Fibroblast of villous mesenchyme (primary cell): ENCODE data around the gene ENTPD6. TPM values are rescaled to one million over a fixed set of nuclear protein-coding genes. Genes with fewer than 3 reads are reported as not detected.

ENCODE experiments used
- DNase-seq: peaks from one replicate; pipeline ENCODE4 v3.0.0-alpha.2; 2010; ENCODE audit warnings: low read depth
- H3K4me3 ChIP-seq: 2 replicates; pipeline ENCODE4 v1.5.1; 2011; ENCODE audit warnings: low read depth, mild to moderate bottlenecking, low read length
- CTCF ChIP-seq: IDR thresholded peaks from 2 replicates; pipeline ENCODE4 v1.5.1; 2012; ENCODE audit warnings: low read depth, mild to moderate bottlenecking, low read length; ENCODE audit not compliant: insufficient read depth
- total RNA-seq: library from RNA; depleted of rRNA; stranded (reverse); fragments of >200 nt; gene quantifications from 2 replicates; pipeline ENCODE4 v1.2.3, GENCODE V29; 2012

The ENTPD6 gene
- total RNA-seq, 1 donor: 38.4 TPM

- TF ChIP-seq CTCF: no peak
- no peak overlapping the region for H3K4me3 ChIP-seq
- DNase-seq: no peak
Measured at GRCh38 chr20:25209400-25209799, 13.9 kb downstream of the ENTPD6 start.

GRCh38 chr20:25209911-25210310, 14.4 kb downstream of the ENTPD6 start:
- DNase-seq: no peak
- H3K4me3 ChIP-seq: no peak overlapping the region
- TF ChIP-seq CTCF: no peak

- H3K4me3 ChIP-seq: no peak overlapping the region
- DNase-seq: no peak
- TF ChIP-seq CTCF: no peak
Measured at GRCh38 chr20:25211273-25211672, 15.8 kb downstream of the ENTPD6 start.

- DNase-seq: no peak
- no peak for TF ChIP-seq CTCF
- H3K4me3 ChIP-seq: no peak overlapping the region
Measured at GRCh38 chr20:25212242-25212641, 16.7 kb downstream of the ENTPD6 start.

GRCh38 chr20:25213566-25214425, 18.3 kb downstream of the ENTPD6 start:
- H3K4me3 ChIP-seq: no peak overlapping the region
- TF ChIP-seq CTCF: no peak
- no peak for DNase-seq

GRCh38 chr20:25214426-25214790, 18.9 kb downstream of the ENTPD6 start:
- no peak overlapping the region for H3K4me3 ChIP-seq
- no peak for TF ChIP-seq CTCF
- no peak for DNase-seq

- DNase-seq: no peak
- no peak for TF ChIP-seq CTCF
- H3K4me3 ChIP-seq: no peak overlapping the region
Measured at GRCh38 chr20:25214819-25215218, 19.3 kb downstream of the ENTPD6 start.
